K562 (cell line): Measurements from ENCODE around the gene PAIP1. TPM values are rescaled to one million over a fixed set of nuclear protein-coding genes. Genes with fewer than 3 reads are reported as not detected.
A peak's percentile ranks its signal among the peaks of the same experiment; 100 is the strongest.

ENCODE experiments used
- BCL6 ChIP-seq: fragments of 250-450 bp; sonication (Bioruptor Pico); IDR thresholded peaks from 2 replicates; pipeline ENCODE4 v1.4.0; 2020
- DPF2 ChIP-seq: fragments of 450-650 bp; IDR thresholded peaks from 2 replicates; pipeline ENCODE4 v1.6.1; 2016
- ELF1 ChIP-seq: fragments of 200-800 bp; sonication (Bioruptor generic); IDR thresholded peaks from 2 replicates; pipeline ENCODE4 v1.6.1; 2016; ENCODE audit warnings: missing genetic modification characterization, missing compliant biosample characterization
- HIVEP1 ChIP-seq: fragments of 250-450 bp; sonication (Bioruptor Pico); IDR thresholded peaks from 2 replicates; pipeline ENCODE4 v1.4.0; 2020; ENCODE audit warnings: mild to moderate bottlenecking
- IFI16 ChIP-seq: fragments of 250-450 bp; sonication (Bioruptor Pico); IDR thresholded peaks from 2 replicates; pipeline ENCODE4 v2.1.2; 2022; ENCODE audit warnings: mild to moderate bottlenecking, inconsistent platforms
- KAT2B ChIP-seq: IDR thresholded peaks from one replicate; pipeline ENCODE4 v1.6.1; 2012; ENCODE audit warnings: low read depth, mild to moderate bottlenecking, control low read depth, inconsistent platforms, low read length, moderate library complexity
- KLF16 ChIP-seq: IDR thresholded peaks from 2 replicates; pipeline ENCODE4 v1.6.1; 2016; ENCODE audit warnings: antibody characterized with exemption
- NFIC ChIP-seq: fragments of 450-650 bp; IDR thresholded peaks from 2 replicates; pipeline ENCODE4 v1.6.1; 2017; ENCODE audit warnings: mild to moderate bottlenecking, inconsistent platforms
- PRMT5 ChIP-seq: sonication (generic); formaldehyde crosslinking; IDR thresholded peaks from 2 replicates; pipeline ENCODE4 v1.5.0; 2020; ENCODE audit warnings: missing genetic modification reagents
- SMARCA4 ChIP-seq: fragments of 450-650 bp; IDR thresholded peaks from 2 replicates; pipeline ENCODE4 v1.6.1; 2016
- SRF ChIP-seq, 2 experiments: fragments of 250-450, 450-650 bp in 1 of 2; sonication (Bioruptor Pico) in 1 of 2; sonication (generic) in 1 of 2; formaldehyde crosslinking; IDR thresholded peaks; 2 replicates each; pipeline versions ENCODE4 v1.5.0 to v1.5.1; 2020 to 2022; ENCODE audit warnings: mild to moderate bottlenecking in 1 of 2, missing genetic modification reagents in 1 of 2
- ZBTB8A ChIP-seq: fragments of 450-650 bp; IDR thresholded peaks from 2 replicates; pipeline ENCODE4 v1.6.1; 2018; ENCODE audit warnings: mild to moderate bottlenecking, moderate library complexity; ENCODE audit not compliant: partially characterized antibody
- ZNF133 ChIP-seq: fragments of 250-450 bp; sonication (Bioruptor Pico); IDR thresholded peaks from 2 replicates; pipeline ENCODE4 v1.4.0; 2020; ENCODE audit warnings: mild to moderate bottlenecking
- ZNF174 ChIP-seq: fragments of 250-450 bp; sonication (Bioruptor Pico); IDR thresholded peaks from 2 replicates; pipeline ENCODE4 v1.4.0; 2020; ENCODE audit warnings: mild to moderate bottlenecking
- ZNF23 ChIP-seq: fragments of 250-450 bp; sonication (Bioruptor Pico); IDR thresholded peaks from 2 replicates; pipeline ENCODE4 v1.4.0; 2020; ENCODE audit warnings: mild to moderate bottlenecking
- ZNF239 ChIP-seq: fragments of 250-450 bp; sonication (Bioruptor Pico); IDR thresholded peaks from 2 replicates; pipeline ENCODE4 v1.4.0; 2020; ENCODE audit warnings: mild to moderate bottlenecking
- ZNF316 ChIP-seq: fragments of 450-650 bp; IDR thresholded peaks from 2 replicates; pipeline ENCODE4 v1.6.1; 2016
- ZNF354B ChIP-seq: fragments of 250-450 bp; sonication (Bioruptor Pico); IDR thresholded peaks from 2 replicates; pipeline ENCODE4 v1.4.0; 2020
- ZNF766 ChIP-seq: fragments of 200-800 bp; sonication (Bioruptor generic); conservative IDR thresholded peaks from 2 replicates; pipeline ENCODE4 v1.6.1; 2016; ENCODE audit warnings: missing genetic modification characterization, missing compliant biosample characterization
- polyA plus RNA-seq, 8 experiments: library from polyadenylated mRNA; depleted of rRNA in 4 of 8; stranded (reverse) in 5 of 8; unstranded in 3 of 8; fragments of >200 nt; fragmentation: Nextera tagmentation in 2 of 8; fragmentation: Illumina TruSeq in 1 of 8; extraction: Ambion mirVana in 2 of 8; extraction: Trizol in 1 of 8; gene quantifications; 2 replicates each; pipeline versions ENCODE4 v1.2.1 to v1.2.3, GENCODE V29; 2011 to 2014; ENCODE audit warnings: inconsistent platforms in 1 of 8, missing spikeins in 1 of 8
- total RNA-seq, 7 experiments: library from RNA; depleted of rRNA in 6 of 7; stranded (reverse); fragments of >200 nt in 6 of 7; fragmentation: Illumina TruSeq in 2 of 7; extraction: Trizol in 2 of 7; gene quantifications; 2 replicates each; pipeline versions ENCODE4 v1.2.1 to v1.2.3, GENCODE V29; 2011 to 2021; ENCODE audit warnings: low replicate concordance in 1 of 7
- TF ChIP-seq, protein P1 (sequence below): sonication (generic); formaldehyde crosslinking; IDR thresholded peaks from 2 replicates; pipeline ENCODE4 v1.8.1; 2023; ENCODE audit warnings: mild to moderate bottlenecking, missing genetic modification reagents
- TF ChIP-seq, protein P2 (sequence below), 3 experiments: IDR thresholded peaks in 2 of 3; conservative IDR thresholded peaks in 1 of 3; 2 replicates each; pipeline ENCODE4 v1.5.1; 2011 to 2012; ENCODE audit warnings: low read length in 3 of 3, mild to moderate bottlenecking in 3 of 3, control low read depth in 2 of 3, improper control_type of control experiment in 1 of 3, inconsistent platforms in 1 of 3, low read depth in 1 of 3, mixed read lengths in 1 of 3, moderate library complexity in 1 of 3; ENCODE audit not compliant: insufficient read depth in 2 of 3
- TF ChIP-seq, protein P3 (sequence below): fragments of 450-650 bp; IDR thresholded peaks from 2 replicates; pipeline ENCODE4 v1.6.1; 2014; ENCODE audit warnings: low read depth, mild to moderate bottlenecking, moderate library complexity, borderline replicate concordance
- TF ChIP-seq, protein P4 (sequence below), 2 experiments: fragments of 200-800 bp in 1 of 2; sonication (Bioruptor generic) in 1 of 2; sonication (generic) in 1 of 2; formaldehyde crosslinking in 1 of 2; IDR thresholded peaks in 1 of 2; conservative IDR thresholded peaks in 1 of 2; 2 replicates each; pipeline versions ENCODE4 v1.5.0 to v1.6.1; 2016 to 2020; ENCODE audit warnings: missing compliant biosample characterization in 1 of 2, missing genetic modification characterization in 1 of 2, missing genetic modification reagents in 1 of 2

Gene PAIP1
- total and polyA plus RNA-seq, 9 of the 15 experiments (the other 6 are each of a cell fraction or from before 2014, with no cell fraction given): 51.7 to 181 (median 102) TPM

DNA sequence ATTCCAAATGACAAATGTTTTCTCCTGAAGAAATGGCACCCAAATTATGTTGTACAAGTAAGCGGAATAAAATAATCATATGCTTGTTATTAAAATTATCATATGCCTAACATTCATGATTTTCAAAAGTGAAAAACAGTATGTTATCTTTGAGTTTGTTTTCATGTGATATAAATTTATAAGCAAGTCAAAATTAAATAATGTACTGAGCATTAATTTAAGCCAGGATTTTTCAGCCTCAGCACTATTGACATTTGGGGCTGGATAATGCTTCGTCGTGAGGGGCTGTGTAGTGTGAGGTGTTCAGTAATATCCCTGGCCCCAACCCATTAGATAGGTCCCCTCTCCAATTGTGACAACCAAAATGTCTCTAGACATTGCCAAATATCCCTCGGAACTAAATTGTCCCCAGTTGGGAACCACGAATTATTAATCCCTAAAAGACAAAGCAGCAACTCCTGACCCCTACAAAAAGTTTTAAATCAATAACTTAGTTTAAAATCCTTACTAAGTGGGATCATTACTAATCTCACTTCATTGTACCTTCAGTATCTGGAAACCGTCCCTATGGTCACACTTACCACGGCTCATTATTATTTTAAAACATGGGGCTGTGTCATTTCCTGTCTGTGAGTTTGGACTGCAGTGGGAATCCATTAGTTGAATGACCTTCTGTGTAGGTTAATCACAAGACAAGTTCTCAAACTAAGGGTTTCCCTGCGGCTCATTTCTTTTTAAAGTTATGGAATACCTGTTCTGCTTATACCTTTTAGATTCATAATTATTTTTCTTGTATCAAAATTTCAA, 44.8 kb upstream of the PAIP1 start (continued):
- TF ChIP-seq HIVEP1 (CRISPR knock-in tag): no peak
- 0 out of 2 replicates have a peak, but pooled peaks have one; percentile 49 for TF ChIP-seq ELF1 (tag)
- TF ChIP-seq ZNF766 (CRISPR knock-in tag): 0 out of 2 replicates have a peak, but pooled peaks have one; percentile 50
- TF ChIP-seq BCL6 (CRISPR knock-in tag): 0 out of 2 replicates have a peak, but pooled peaks have one; percentile 17
- no peak for TF ChIP-seq SRF (CRISPR knock-in tag; IDR thresholded peaks at IDR 0.05)
- TF ChIP-seq NFIC: no peak
- TF ChIP-seq, protein P1, sequence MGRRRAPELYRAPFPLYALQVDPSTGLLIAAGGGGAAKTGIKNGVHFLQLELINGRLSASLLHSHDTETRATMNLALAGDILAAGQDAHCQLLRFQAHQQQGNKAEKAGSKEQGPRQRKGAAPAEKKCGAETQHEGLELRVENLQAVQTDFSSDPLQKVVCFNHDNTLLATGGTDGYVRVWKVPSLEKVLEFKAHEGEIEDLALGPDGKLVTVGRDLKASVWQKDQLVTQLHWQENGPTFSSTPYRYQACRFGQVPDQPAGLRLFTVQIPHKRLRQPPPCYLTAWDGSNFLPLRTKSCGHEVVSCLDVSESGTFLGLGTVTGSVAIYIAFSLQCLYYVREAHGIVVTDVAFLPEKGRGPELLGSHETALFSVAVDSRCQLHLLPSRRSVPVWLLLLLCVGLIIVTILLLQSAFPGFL: no peak
- peak; percentile 66 for TF ChIP-seq ZNF316
- TF ChIP-seq ZBTB8A: no peak
- TF ChIP-seq SMARCA4: peak; percentile 11; the same call in 1 of the 2 replicates
- TF ChIP-seq, protein P2, sequence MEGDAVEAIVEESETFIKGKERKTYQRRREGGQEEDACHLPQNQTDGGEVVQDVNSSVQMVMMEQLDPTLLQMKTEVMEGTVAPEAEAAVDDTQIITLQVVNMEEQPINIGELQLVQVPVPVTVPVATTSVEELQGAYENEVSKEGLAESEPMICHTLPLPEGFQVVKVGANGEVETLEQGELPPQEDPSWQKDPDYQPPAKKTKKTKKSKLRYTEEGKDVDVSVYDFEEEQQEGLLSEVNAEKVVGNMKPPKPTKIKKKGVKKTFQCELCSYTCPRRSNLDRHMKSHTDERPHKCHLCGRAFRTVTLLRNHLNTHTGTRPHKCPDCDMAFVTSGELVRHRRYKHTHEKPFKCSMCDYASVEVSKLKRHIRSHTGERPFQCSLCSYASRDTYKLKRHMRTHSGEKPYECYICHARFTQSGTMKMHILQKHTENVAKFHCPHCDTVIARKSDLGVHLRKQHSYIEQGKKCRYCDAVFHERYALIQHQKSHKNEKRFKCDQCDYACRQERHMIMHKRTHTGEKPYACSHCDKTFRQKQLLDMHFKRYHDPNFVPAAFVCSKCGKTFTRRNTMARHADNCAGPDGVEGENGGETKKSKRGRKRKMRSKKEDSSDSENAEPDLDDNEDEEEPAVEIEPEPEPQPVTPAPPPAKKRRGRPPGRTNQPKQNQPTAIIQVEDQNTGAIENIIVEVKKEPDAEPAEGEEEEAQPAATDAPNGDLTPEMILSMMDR (IDR thresholded peaks at IDR 0.05 in 2 of 3, conservative IDR thresholded peaks at IDR 0.05 in 1 of 3; ENCODE audit: insufficient read depth in 2 of 3, low read depth in 1 of 3, low read length in 3 of 3): no peak
- 0 out of 2 replicates have a peak, but pooled peaks have one; percentile 23 for TF ChIP-seq ZNF174 (CRISPR knock-in tag)
- no peak for TF ChIP-seq ZNF23 (CRISPR knock-in tag)
- TF ChIP-seq, protein P3, sequence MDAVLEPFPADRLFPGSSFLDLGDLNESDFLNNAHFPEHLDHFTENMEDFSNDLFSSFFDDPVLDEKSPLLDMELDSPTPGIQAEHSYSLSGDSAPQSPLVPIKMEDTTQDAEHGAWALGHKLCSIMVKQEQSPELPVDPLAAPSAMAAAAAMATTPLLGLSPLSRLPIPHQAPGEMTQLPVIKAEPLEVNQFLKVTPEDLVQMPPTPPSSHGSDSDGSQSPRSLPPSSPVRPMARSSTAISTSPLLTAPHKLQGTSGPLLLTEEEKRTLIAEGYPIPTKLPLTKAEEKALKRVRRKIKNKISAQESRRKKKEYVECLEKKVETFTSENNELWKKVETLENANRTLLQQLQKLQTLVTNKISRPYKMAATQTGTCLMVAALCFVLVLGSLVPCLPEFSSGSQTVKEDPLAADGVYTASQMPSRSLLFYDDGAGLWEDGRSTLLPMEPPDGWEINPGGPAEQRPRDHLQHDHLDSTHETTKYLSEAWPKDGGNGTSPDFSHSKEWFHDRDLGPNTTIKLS: no peak
- TF ChIP-seq ZNF239 (CRISPR knock-in tag): peak; percentile 33
- TF ChIP-seq KLF16: no peak
- TF ChIP-seq PRMT5 (CRISPR knock-in tag): no peak
- TF ChIP-seq IFI16 (CRISPR knock-in tag): no peak
- TF ChIP-seq, protein P4, sequence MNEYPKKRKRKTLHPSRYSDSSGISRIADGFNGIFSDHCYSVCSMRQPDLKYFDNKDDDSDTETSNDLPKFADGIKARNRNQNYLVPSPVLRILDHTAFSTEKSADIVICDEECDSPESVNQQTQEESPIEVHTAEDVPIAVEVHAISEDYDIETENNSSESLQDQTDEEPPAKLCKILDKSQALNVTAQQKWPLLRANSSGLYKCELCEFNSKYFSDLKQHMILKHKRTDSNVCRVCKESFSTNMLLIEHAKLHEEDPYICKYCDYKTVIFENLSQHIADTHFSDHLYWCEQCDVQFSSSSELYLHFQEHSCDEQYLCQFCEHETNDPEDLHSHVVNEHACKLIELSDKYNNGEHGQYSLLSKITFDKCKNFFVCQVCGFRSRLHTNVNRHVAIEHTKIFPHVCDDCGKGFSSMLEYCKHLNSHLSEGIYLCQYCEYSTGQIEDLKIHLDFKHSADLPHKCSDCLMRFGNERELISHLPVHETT (CRISPR knock-in tag; conservative IDR thresholded peaks at IDR 0.05 in 1 of 2, IDR thresholded peaks at IDR 0.05 in 1 of 2): peak in 1 of 2 experiments; percentile 47; a peak in 1 of 4 replicates
- TF ChIP-seq ZNF354B (CRISPR knock-in tag): no peak
- 0 out of 2 replicates have a peak, but pooled peaks have one; percentile 13 for TF ChIP-seq DPF2
- no peak for TF ChIP-seq ZNF133
- TF ChIP-seq KAT2B: no peak
